OCI-LY3 (cell line): ENCODE measurements around the gene PNKP.

Experiments used
- H2AFZ ChIP-seq: fragments of 200-600, 300-600 bp; shearing (Covaris generic); 2 replicates; pipeline ENCODE4 v1.6.0; 2014; ENCODE audit warnings: antibody characterized with exemption, low read depth, low read length
- H3K27ac ChIP-seq: fragments of 200-600, 300-600 bp; sonication (generic); 2 replicates; pipeline ENCODE4 v1.5.1; 2014; ENCODE audit warnings: mild to moderate bottlenecking, low read length, moderate library complexity, mixed read lengths
- H3K27me3 ChIP-seq: fragments of 200-600, 300-600 bp; sonication (generic); 2 replicates; pipeline ENCODE4 v1.6.1; 2014; ENCODE audit warnings: low read depth, low read length, mixed read lengths
- H3K36me3 ChIP-seq: fragments of 200-600, 300-600 bp; sonication (generic); replicated peaks from 2 replicates; pipeline ENCODE3; 2014; ENCODE audit warnings: low read depth, low read length, mixed read lengths
- H3K4me1 ChIP-seq: fragments of 300-600, 200-600 bp; sonication (generic); 2 replicates; pipeline ENCODE4 v1.6.1; 2014; ENCODE audit warnings: low read length, mixed read lengths
- H3K4me2 ChIP-seq: fragments of 200-600, 300-600 bp; sonication (generic); 2 replicates; pipeline ENCODE4 v1.6.1; 2014; ENCODE audit warnings: low read length, mixed read lengths
- H3K4me3 ChIP-seq: fragments of 300-600, 200-600 bp; sonication (generic); 2 replicates; pipeline ENCODE4 v1.5.1; 2014; ENCODE audit warnings: antibody characterized with exemption, mild to moderate bottlenecking, low read length, moderate library complexity
- H3K79me2 ChIP-seq: fragments of 300-600, 200-600 bp; shearing (Covaris generic); 2 replicates; pipeline ENCODE4 v1.6.1; 2014; ENCODE audit warnings: mild to moderate bottlenecking, low read length, mixed read lengths
- H3K9ac ChIP-seq: fragments of 300-600, 200-600 bp; shearing (Covaris generic); 2 replicates; pipeline ENCODE4 v1.6.0; 2014; ENCODE audit warnings: mild to moderate bottlenecking, low read length, moderate library complexity
- H3K9me3 ChIP-seq: fragments of 200-600, 300-600 bp; shearing (Covaris generic); 2 replicates; pipeline ENCODE4 v1.6.1; 2014; ENCODE audit warnings: low read length, mixed read lengths; ENCODE audit not compliant: insufficient read depth
- H4K20me1 ChIP-seq: fragments of 200-600, 300-600 bp; sonication (generic); 2 replicates; pipeline ENCODE4 v1.6.1; 2016; ENCODE audit warnings: low read length, mixed read lengths; ENCODE audit not compliant: insufficient read depth
- EZH2phosphoT487 ChIP-seq: fragments of 200-600 bp; shearing (Covaris generic); IDR thresholded peaks from 2 replicates; pipeline ENCODE4 v1.6.1; 2018; ENCODE audit warnings: antibody characterized with exemption, mixed run types, low read depth
- TF ChIP-seq, protein P1 (sequence below): fragments of 200-600, 300-600 bp; sonication (generic); IDR thresholded peaks from 2 replicates; pipeline ENCODE4 v1.5.1; 2014; ENCODE audit warnings: antibody characterized with exemption, low read length, low read depth

Gene PNKP

GRCh38 chr19:49858088-49858985, 9.0 kb downstream of the PNKP start:
- Histone ChIP-seq H3K9ac (no peak overlapping the region), H3K9me3 (no peaks in the 10 kb centered on the region), H3K36me3 (peaks cover 61% of the 10 kb centered on the region), H3K4me3 (no peak overlapping the region), H3K79me2 (peaks cover 12% of the 10 kb centered on the region), H2AFZ (no peak overlapping the region), H3K4me1 (peaks cover 7% of the 10 kb centered on the region), H4K20me1 (peaks cover 28% of the 10 kb centered on the region), H3K27me3 (no peaks in the 10 kb centered on the region), H3K4me2 (no peak overlapping the region), H3K27ac (no peak overlapping the region)
- TF ChIP-seq, protein P1, sequence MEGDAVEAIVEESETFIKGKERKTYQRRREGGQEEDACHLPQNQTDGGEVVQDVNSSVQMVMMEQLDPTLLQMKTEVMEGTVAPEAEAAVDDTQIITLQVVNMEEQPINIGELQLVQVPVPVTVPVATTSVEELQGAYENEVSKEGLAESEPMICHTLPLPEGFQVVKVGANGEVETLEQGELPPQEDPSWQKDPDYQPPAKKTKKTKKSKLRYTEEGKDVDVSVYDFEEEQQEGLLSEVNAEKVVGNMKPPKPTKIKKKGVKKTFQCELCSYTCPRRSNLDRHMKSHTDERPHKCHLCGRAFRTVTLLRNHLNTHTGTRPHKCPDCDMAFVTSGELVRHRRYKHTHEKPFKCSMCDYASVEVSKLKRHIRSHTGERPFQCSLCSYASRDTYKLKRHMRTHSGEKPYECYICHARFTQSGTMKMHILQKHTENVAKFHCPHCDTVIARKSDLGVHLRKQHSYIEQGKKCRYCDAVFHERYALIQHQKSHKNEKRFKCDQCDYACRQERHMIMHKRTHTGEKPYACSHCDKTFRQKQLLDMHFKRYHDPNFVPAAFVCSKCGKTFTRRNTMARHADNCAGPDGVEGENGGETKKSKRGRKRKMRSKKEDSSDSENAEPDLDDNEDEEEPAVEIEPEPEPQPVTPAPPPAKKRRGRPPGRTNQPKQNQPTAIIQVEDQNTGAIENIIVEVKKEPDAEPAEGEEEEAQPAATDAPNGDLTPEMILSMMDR: no peak
- no peak for TF ChIP-seq EZH2phosphoT487

GRCh38 chr19:49857838-49858087, 9.6 kb downstream of the PNKP start:
- Histone ChIP-seq H3K4me2 (no peak overlapping the region), H3K9me3 (no peaks in the 10 kb centered on the region), H4K20me1 (peaks cover 32% of the 10 kb centered on the region), H3K27ac (no peak overlapping the region), H3K36me3 (peaks cover 55% of the 10 kb centered on the region), H3K9ac (no peak overlapping the region), H2AFZ (no peak overlapping the region), H3K4me3 (no peak overlapping the region), H3K27me3 (no peaks in the 10 kb centered on the region), H3K4me1 (peaks cover 10% of the 10 kb centered on the region), H3K79me2 (peaks cover 17% of the 10 kb centered on the region)
- no peak for TF ChIP-seq EZH2phosphoT487
- TF ChIP-seq, protein P1: no peak

GRCh38 chr19:49857061-49857837, 10.1 kb downstream of the PNKP start:
- H4K20me1 ChIP-seq: peaks cover 37% of the 10 kb centered on the region

DNA sequence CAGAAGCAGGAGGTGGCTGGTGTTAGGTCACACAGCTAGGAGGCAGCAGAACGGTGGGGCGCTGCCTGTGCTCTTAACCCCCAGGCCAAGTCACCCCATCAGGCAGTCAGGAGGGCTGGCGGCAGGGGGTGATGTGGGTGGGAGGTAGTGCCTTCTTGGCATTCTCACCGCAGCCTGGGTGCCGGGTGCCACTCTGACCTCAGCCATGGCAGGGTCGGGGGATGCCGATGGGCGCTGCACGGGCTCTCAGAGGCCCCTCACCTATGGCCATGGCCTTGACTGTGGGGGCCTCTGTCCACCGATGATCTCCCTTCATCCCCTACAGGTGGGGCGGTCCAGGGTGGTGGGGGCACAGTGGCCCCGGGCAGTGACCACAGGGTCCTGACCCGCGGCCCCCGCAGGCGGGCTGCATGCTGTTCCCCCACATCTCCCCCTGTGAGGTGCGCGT, 10.8 kb downstream of the PNKP start:
- no peak for TF ChIP-seq EZH2phosphoT487
- H3K4me1 ChIP-seq: peaks cover 19% of the 10 kb centered on the region
- H3K4me2 ChIP-seq: no peak overlapping the region
- H4K20me1 ChIP-seq: peaks cover 43% of the 10 kb centered on the region
- H2AFZ ChIP-seq: no peak overlapping the region
- peaks cover 51% of the 10 kb centered on the region for H3K36me3 ChIP-seq
- H3K27me3 ChIP-seq: no peaks in the 10 kb centered on the region
- H3K79me2 ChIP-seq: peaks cover 29% of the 10 kb centered on the region
- H3K9me3 ChIP-seq: no peaks in the 10 kb centered on the region
- no peak overlapping the region for H3K9ac ChIP-seq
- H3K4me3 ChIP-seq: no peak overlapping the region
- H3K27ac ChIP-seq: no peak overlapping the region

More at GRCh38 chr19:49857061-49857837, 10.1 kb downstream of the PNKP start:
- H2AFZ ChIP-seq: no peak overlapping the region
- H3K27ac ChIP-seq: no peak overlapping the region
- no peak overlapping the region for H3K9ac ChIP-seq
- no peaks in the 10 kb centered on the region for H3K9me3 ChIP-seq
- H3K79me2 ChIP-seq: peaks cover 22% of the 10 kb centered on the region
- H3K4me3 ChIP-seq: no peak overlapping the region
- H3K4me2 ChIP-seq: no peak overlapping the region
- TF ChIP-seq, protein P1: no peak
- TF ChIP-seq EZH2phosphoT487: no peak
- no peaks in the 10 kb centered on the region for H3K27me3 ChIP-seq
- peaks cover 15% of the 10 kb centered on the region for H3K4me1 ChIP-seq
- H3K36me3 ChIP-seq: peaks cover 51% of the 10 kb centered on the region
